G401 (cell line): Measurements from ENCODE around the gene ZNF672. TPM values are rescaled to one million over a fixed set of nuclear protein-coding genes. Genes with fewer than 3 reads are reported as not detected.

Source experiments
- total RNA-seq: library from RNA; depleted of rRNA; stranded (reverse); fragments of >200 nt; shearing (Covaris generic); gene quantifications from 2 replicates; pipeline ENCODE4 v1.2.3, GENCODE V29; 2014; rRNA removed

The ZNF672 gene
- total RNA-seq, 1 experiment from 2014 or later: 57.1 TPM

Other genes starting within 250 kb of the ZNF672 start
- gene OR2T10, start 240.5 kb upstream of the ZNF672 start, total RNA-seq: not detected in 2 replicates
- not detected in 2 replicates for gene OR2T11, start 203.1 kb upstream of the ZNF672 start, total RNA-seq
- gene OR2T35, start 192.9 kb upstream of the ZNF672 start, total RNA-seq: not detected in 2 replicates
- not detected in 2 replicates for gene OR2T27, start 182.7 kb upstream of the ZNF672 start, total RNA-seq
- gene OR14I1, start 135.5 kb upstream of the ZNF672 start, total RNA-seq: not detected in 2 replicates
- gene LYPD8, start 82.5 kb upstream of the ZNF672 start, total RNA-seq: not detected in 2 replicates
- gene SH3BP5L, start 12.3 kb upstream of the ZNF672 start, total RNA-seq: 23.1 and 24.6 TPM in 2 replicates
- 7.9 and 12.7 TPM in 2 replicates for gene ZNF692, start 20.9 kb downstream of the ZNF672 start, total RNA-seq
- 5.3 and 10.0 TPM in 2 replicates for gene PGBD2, start 68.0 kb downstream of the ZNF672 start, total RNA-seq